ENCODE results near the gene SEMA6D.

SEMA6D gene

GRCh38 chr15:47820747-47821319 is 103.5 kb downstream of the SEMA6D start:
- no peak for DNase-seq (ENCODE audit: low read depth in 4 of 4, low spot score in 1 of 4)

GRCh38 chr15:47822048-47822447 is 104.7 kb downstream of the SEMA6D start:
- no peak for DNase-seq (ENCODE audit: low read depth in 4 of 4, low spot score in 1 of 4)

Measured in stimulated activated CD4-positive, alpha-beta T cell treated with anti-CD3 and anti-CD28 coated beads, Interleukin-1b, Interleukin-23, amount 100 ng/mL, for 24 hours (primary cell).